NCI-H524 (cell line): ENCODE measurements around the gene ABCD3.
A peak's percentile ranks its signal among the peaks of the same experiment; 100 is the strongest.
"Not testable (repeated sequence)": the region's sequence is repeated elsewhere in the genome, so short reads cannot be mapped to it uniquely, and the experiment has no call there.

Experiments
- DNase-seq, 2 experiments: peaks; one replicate each; lab custom pipeline; 2025; lab: John Stamatoyannopoulos, UW

The ABCD3 gene

GRCh38 chr1:94416901-94417727 is 1.1 kb upstream of the ABCD3 start:
- DNase-seq, result peak in 1 of 2 experiments; percentile 27

DNA sequence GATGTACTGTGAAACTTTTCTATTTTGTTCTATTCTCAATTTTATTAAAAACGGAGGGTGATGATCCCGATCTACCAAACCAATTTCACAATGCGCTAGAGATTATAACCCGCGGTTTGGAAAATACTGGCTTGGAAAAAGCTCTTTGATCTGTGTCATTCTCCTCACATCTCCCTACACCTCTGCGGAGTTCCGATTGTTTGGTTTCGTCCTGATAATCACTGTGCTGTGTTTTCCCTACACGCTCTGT is 536 bp upstream of the ABCD3 start:
- no peak for DNase-seq

DNA sequence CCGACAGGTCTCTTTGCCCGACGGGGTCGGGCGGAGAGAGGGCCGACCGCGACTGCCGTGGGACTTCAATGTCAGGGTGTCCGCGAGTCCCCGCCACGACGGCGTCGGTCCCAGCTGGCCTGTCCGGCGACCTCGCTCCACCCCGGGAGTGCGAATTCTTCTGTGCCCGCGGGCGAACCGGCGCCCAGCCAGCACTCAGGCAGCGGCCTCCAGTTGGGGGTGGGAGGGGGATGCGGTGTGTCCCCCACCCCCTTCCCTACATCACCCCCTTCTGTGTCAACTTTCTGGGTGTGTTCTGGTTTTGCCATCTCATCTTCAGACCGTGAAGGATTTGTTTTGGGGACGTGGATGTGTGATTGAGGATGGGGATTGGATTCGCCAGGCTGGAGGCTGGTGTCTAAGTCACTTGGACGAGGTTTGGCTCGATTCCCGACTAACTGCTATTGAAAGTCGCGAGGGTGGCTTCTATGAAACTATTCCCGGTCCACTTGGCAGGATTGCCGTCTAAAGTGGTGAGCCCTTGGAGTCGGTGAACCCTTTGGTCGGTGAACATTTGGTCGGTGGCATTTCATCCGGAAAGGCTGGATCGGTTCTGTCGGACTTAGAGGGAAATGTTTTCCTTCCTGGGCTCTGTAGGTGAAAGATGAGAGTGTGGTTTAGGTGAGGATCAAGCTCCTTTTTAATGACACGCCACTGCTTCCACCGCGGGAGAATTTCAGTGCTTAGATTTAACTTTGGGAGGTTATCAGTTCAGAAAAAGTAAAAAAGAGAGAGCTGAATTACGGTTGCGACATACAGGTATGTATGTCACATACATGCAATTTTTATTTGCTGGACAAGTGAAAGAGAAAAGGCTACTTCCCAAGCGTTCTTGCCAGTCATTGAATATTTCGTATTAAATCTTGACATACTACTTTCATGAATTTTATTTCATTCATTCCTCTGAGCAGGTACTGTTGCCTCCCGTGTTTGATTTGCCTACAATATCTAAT is 771 bp downstream of the ABCD3 start:
- DNase-seq, result peak; percentile 27 to 60

DNA sequence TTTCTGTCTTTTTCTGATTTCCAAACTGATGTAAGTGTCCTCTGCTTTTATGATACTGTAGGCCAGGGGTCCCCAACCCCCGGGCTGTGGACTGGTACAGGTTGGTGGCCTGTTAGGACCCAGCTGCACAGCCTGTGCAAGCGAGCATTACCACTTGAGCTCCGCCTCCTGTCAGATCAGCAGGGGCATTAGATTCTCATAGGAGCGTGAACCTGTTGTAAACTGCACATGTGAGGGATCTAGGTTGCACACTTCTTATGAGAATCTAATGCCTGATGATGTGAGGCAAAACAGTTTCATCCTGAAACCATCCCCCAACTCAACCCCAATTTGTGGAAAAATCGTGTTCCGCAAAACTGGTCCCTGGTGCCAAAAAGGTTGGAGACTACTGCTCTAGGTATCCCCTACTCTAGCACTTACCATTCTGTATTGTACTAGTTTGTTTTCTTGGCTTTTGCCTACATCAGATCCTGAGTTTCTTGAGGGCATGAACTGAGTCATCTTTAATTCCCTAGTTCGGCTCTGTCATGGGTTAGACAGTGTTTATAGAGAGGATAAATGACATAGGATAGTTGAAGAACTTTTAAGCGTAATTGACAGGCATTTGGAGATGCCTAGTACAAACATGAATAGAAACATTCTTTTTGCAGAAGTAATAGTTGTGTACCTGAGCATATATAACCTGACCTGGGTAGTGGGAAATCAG is 4.1 kb downstream of the ABCD3 start:
- no peak for DNase-seq

DNA sequence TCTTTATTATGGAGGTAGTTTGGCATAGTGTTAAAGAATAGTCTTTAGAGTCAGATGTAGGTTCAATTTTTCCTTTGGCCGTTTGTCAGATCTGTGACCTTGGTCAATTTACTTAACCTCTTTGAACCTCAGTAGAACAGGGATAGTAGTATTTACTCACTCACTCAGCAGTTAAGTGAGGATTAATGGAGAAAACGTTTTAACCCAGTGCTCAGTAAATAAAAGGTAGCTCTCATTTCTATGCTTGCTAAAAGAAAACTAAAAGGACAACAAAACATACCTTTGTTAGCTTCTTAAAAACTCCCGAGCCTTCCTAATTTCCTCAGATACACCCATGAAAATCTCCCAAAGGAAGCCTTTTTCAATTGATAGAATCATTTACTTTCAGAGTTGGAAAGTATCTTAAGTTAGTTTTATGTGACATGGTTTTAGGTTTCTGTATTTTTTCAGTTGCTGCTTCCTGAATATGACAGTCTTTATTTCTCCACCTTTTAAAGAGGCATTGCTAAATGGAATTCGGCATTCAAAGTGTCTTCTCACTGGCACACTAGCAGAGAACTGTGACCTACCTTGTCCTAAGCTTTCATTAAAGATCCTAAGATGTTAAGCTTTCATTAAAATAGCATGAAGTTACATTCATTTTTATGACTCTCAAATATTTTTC is 7.8 kb downstream of the ABCD3 start:
- DNase-seq, result no peak

DNA sequence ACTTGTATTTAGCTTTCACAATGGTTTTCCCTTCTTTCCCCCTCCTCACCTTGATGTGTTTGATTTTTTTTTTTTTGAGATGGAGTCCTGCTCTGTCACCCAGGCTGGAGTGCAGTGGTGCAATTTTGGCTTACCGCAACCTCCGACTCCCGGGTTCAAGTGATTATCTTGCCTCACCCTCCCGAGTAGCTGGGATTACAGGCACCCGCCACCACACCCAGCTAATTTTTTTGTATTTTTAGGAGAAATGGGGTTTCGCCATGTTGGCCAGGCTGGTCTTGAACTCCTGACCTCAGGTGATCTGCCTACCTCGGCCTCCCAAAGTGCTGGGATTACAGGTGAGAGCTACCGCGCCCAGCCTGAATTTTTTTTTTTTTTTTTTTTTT is 8.3 kb downstream of the ABCD3 start:
- DNase-seq, result not testable (repeated sequence)

DNA sequence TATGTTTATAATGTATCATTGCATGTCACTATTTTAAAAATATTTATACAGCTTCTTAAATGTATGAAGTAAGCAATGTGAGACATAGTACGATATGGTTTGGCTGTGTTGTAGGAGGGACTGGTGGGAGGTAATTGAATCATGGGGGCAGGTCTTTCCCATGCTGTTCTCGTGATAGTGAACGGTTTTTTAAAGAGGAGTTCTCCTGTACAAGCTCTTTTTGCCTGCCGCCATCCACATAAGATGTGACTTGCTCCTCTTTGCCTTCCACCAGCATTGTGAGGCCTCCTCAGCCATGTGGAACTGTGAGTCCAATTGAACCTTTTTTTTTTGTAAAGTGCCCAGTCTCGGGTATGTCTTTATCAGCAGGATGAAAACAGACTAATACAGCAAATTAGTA is 10.3 kb downstream of the ABCD3 start:
- DNase-seq, result no peak

GRCh38 chr1:94428927-94429528 is 10.8 kb downstream of the ABCD3 start:
- DNase-seq, result not testable (repeated sequence)

- not testable (repeated sequence) for DNase-seq
Observed at GRCh38 chr1:94430066-94430465, 11.9 kb downstream of the ABCD3 start.

DNA sequence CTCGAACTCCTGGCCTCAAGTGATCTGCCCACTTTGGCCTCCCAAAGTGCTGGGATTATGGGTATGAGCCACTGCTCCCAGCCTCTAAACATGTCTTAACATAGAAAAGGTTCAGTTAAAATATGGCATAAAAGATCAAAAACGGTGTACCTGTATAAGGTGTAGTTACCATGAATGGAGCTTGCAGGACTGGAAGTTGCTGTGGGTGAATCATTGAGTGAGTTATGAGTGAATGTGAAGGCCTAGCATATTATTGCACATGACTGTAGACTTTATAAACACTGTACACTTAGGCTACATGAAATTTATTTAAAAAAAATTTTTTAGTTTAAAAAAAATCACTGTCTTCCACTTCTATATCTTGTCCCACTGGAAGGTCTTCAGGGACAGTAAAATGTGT is 15.7 kb downstream of the ABCD3 start:
- no peak for DNase-seq

DNA sequence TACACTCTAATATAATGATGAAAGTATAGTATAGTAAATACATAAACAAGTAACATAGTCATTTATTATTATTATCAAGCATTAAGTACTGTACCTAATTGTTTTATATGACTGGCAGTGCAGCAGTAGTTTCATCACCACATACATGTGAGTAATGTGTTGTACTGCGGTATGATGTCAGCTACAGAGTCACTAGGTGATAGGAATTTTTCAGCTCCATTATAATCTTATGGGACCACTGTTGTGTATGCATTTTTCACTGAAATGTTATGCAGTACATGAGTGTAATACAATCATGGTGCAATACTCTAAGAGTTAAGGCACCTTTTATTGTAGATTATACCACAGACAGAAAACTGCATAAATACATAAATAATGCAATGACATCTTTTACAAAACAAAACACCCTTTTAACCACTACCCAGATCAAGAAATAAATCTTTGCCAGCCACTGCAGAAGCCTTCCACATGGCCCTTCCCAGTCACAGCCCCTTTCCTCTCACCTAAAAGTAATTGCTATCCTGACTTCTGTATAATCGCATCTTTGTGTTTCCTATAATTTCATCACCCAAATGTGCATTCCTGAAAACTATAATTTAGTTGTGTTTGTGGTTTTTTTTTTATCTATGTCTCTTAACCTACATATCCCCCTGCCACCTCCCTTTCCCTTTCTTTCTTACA is 16.3 kb downstream of the ABCD3 start:
- no peak for DNase-seq

- no peak for DNase-seq
Observed at GRCh38 chr1:94438692-94439276, 20.6 kb downstream of the ABCD3 start.

DNA sequence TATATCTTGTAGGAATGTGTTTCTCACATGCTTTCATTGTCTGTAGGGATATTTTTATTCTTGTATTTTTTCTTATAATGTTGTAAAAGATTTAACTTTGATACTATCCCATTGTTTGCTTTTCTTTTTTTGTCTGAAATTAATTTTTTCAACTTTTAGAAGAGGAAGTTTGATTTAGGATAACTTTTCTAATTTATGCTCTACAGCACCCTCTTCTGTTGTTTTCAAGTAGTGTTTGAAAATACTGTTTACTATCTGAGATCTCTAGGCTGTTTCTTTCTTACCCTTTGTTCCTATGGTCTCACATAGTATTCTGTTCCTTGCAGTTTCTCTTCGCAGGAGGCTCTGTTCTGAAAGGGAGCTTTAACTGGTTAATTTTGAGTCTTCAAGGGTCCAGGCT is 21.9 kb downstream of the ABCD3 start:
- no peak for DNase-seq

DNA sequence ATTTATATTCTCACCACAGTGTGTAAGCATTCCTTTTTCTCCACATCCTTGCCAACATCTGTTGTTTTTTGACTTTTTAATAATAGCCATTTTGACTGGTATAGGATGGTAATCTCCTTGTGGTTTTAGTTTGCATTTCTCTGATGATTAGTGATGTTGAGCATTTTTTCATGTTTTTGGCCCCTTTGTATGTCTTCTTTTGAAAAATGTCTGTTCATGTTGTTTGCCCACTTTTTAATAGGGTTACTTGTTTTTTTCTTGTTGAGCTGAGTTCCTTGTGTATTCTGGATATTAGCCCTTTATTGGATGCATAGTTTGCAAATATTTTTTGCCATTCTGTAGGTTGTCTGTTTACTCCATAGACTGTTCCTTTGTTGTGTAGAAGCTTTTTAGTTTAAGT is 24.9 kb downstream of the ABCD3 start:
- not testable (repeated sequence) for DNase-seq

DNA sequence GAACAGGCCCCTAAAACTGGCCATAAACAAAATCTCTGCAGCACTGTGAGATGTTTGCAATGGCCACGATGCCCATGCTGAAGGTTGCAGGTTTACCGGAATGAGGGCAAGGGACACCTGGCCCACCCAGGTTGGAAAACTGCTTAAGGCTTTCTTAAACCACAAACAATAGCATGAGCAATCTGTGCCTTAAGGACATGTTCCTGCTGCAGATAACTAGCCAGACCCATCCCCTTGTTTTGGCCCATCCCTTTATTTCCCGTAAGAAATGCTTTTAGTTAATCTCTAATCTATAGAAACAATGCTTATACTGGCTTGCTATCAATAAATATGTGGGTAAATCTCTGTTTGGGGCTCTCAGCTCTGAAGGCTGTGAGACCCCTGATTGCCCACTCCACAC is 26.6 kb downstream of the ABCD3 start:
- not testable (repeated sequence) for DNase-seq

DNA sequence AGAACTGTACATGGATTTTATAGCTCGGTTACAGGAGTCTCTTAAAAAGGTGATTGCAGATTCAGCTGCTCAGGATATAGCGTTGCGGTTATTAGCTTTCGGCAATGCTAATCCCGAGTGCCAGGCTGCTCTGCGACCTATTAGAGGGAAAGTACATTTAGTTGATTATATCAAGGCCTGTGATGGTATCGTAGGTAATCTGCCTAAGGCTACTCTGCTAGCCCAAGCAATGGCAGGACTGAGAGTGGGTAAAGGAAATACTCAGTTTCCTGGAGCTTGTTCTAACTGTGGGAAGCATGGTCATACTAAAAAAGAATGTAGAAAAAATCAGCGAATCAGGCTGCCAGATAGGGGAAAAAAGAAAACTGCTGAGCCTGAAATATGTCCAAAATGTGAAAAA is 27.5 kb downstream of the ABCD3 start:
- not testable (repeated sequence) for DNase-seq

- not testable (repeated sequence) for DNase-seq
Observed at GRCh38 chr1:94446177-94446576, 28.0 kb downstream of the ABCD3 start.

DNA sequence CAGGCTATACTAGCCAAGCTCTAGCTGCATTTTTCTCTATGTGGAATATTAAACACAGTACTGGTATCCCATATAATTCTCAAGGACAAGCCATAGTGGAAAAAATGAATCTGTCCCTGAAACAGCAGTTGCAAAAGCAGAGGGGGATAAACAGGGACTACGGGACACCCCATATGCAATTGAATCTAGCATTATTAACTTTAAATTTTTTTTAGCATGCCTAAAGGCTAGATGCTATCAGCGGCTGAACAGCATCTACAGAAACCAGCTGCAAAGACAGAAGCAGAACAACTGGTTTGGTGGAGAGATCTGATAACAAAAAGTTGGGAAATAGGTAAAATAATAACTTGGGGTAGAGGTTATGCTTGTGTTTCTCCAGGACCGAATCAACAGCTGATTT is 30.6 kb downstream of the ABCD3 start:
- not testable (repeated sequence) for DNase-seq

DNA sequence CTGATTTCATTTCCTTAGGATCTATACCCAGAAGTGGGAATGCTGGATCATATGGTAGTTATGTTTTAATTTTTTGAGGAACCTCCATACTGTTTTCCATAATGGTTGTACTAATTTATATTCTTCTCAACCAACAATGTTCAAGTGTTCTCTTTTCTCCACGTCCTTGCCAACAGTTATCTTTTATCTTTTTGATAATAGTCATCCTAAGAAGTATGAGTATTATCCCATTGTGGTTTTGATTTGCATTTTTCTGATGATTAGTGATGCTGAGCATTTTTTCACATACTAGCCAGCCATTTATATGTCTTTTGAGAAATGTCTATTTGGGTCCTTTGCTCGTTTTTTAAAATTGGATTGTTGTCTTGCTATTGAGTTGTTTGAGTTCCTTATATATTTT is 38.5 kb downstream of the ABCD3 start:
- no peak for DNase-seq

DNA sequence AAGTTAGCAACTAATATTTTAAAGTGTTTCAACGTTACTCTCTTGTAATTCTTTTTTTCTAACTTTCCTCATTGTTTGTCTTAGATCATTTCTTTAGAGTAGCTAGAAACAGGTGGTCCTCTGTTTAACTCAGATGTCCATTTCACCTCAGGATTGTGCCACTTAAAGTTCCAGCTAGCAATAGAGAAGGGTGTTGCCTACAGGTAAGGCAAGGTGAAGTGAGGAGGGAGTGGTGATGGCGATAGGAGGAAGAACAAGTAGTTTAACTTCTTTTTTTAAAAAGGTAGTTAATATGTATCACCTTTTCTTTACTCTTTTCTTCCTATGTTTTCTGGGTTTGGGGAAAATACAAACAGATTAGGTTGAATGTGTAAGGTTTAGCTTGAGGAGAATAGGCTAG is 44.4 kb downstream of the ABCD3 start:
- no peak for DNase-seq
